NOMO-1 treated with DMSO at 0.1 percent for 48 hours (cell line): ENCODE data around the gene POFUT2.

ENCODE experiments used
- DNase-seq: peaks from one replicate; lab custom pipeline; 2025; ENCODE audit not compliant: unreplicated experiment; lab: John Stamatoyannopoulos, UW

The POFUT2 gene

GRCh38 chr21:45226540-45227326 is 61.0 kb downstream of the POFUT2 start:
- no peak for DNase-seq

GRCh38 chr21:45225741-45226327 is 61.9 kb downstream of the POFUT2 start:
- no peak for DNase-seq

GRCh38 chr21:45225041-45225740 is 62.5 kb downstream of the POFUT2 start:
- no peak for DNase-seq

- DNase-seq: no peak
Measured at GRCh38 chr21:45224189-45224938, 63.3 kb downstream of the POFUT2 start.

- no peak for DNase-seq
Measured at GRCh38 chr21:45223236-45224185, 64.2 kb downstream of the POFUT2 start.

GRCh38 chr21:45222001-45222400 is 65.7 kb downstream of the POFUT2 start:
- no peak for DNase-seq

- DNase-seq: no peak
Measured at GRCh38 chr21:45220714-45221490, 66.8 kb downstream of the POFUT2 start.

- no peak for DNase-seq
Measured at GRCh38 chr21:45220071-45220481, 67.6 kb downstream of the POFUT2 start.

- no peak for DNase-seq
Measured at GRCh38 chr21:45219517-45219916, 68.2 kb downstream of the POFUT2 start.

- DNase-seq: no peak
Measured at GRCh38 chr21:45217010-45217409, 70.7 kb downstream of the POFUT2 start.

GRCh38 chr21:45215213-45215612 is 72.5 kb downstream of the POFUT2 start:
- DNase-seq: no peak
